ENCODE results near the gene RRAGD. TPM values are rescaled to one million over a fixed set of nuclear protein-coding genes. Genes with fewer than 3 reads are reported as not detected.

The RRAGD gene
- total and polyA plus RNA-seq, 4 donors = 4.7 to 6.7 (median 5.6) TPM

DNA sequence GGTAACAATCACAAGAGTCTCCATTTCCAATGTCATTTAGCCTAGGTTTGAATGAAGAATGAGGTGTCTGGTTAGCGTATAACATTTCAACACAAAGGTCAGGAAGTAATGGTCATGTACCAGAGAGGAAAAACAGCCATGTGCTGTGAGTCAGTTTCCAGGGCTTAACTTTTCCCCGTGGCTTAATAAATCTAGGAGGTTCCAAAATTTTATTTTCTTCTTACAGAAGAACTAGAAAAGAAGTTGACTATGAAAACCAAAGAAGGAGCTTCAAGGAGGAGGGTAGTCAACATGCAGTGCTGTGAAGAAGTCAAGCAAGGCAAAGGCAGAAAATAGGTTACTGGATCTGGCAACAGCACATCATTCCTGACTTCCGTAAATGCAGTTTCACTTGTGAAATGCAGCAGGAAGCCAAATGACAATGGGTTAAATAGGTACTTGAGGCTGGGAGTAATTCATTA lies 88.5 kb downstream of the RRAGD start:
- WGBS = 68% methylated on average over 3 of the region's 3 CpGs
- H3K27ac ChIP-seq (ENCODE audit: low read depth in 1 of 2, low read length in 2 of 2) = no peak overlapping the region
- no peaks in the 10 kb centered on the region for H3K9me3 ChIP-seq (ENCODE audit: control insufficient read depth in 4 of 4, low read length in 3 of 4)
- TF ChIP-seq, protein P1, sequence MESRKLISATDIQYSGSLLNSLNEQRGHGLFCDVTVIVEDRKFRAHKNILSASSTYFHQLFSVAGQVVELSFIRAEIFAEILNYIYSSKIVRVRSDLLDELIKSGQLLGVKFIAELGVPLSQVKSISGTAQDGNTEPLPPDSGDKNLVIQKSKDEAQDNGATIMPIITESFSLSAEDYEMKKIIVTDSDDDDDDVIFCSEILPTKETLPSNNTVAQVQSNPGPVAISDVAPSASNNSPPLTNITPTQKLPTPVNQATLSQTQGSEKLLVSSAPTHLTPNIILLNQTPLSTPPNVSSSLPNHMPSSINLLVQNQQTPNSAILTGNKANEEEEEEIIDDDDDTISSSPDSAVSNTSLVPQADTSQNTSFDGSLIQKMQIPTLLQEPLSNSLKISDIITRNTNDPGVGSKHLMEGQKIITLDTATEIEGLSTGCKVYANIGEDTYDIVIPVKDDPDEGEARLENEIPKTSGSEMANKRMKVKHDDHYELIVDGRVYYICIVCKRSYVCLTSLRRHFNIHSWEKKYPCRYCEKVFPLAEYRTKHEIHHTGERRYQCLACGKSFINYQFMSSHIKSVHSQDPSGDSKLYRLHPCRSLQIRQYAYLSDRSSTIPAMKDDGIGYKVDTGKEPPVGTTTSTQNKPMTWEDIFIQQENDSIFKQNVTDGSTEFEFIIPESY (IDR thresholded peaks at IDR 0.05) = no peak
- TF ChIP-seq, protein P2, sequence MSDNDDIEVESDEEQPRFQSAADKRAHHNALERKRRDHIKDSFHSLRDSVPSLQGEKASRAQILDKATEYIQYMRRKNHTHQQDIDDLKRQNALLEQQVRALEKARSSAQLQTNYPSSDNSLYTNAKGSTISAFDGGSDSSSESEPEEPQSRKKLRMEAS (IDR thresholded peaks at IDR 0.05) = no peak
- TF ChIP-seq NR2F2 (IDR thresholded peaks at IDR 0.05) = no peak
- TF ChIP-seq HNF4G (IDR thresholded peaks at IDR 0.05) = no peak
- no peak for TF ChIP-seq JUND (IDR thresholded peaks at IDR 0.05)
- TF ChIP-seq RXRA (IDR thresholded peaks at IDR 0.05) = no peak
- no peak for TF ChIP-seq YY1 (IDR thresholded peaks at IDR 0.05)
- no peak for TF ChIP-seq SP1 (IDR thresholded peaks at IDR 0.05)
- TF ChIP-seq TAF1 (conservative IDR thresholded peaks at IDR 0.05) = no peak
- TF ChIP-seq EGR1 (IDR thresholded peaks at IDR 0.05; ENCODE audit: low read depth in 2 of 2) = no peak
- TF ChIP-seq, protein P3, sequence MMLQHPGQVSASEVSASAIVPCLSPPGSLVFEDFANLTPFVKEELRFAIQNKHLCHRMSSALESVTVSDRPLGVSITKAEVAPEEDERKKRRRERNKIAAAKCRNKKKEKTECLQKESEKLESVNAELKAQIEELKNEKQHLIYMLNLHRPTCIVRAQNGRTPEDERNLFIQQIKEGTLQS (IDR thresholded peaks at IDR 0.05) = no peak
- no peak for TF ChIP-seq FOXA1 (IDR thresholded peaks at IDR 0.05)
- no peaks in the 10 kb centered on the region for H3K27me3 ChIP-seq (ENCODE audit: control insufficient read depth in 4 of 4, insufficient read depth in 4 of 4, low read length in 3 of 4)
- H3K4me3 ChIP-seq (ENCODE audit: low read depth in 1 of 3, low read length in 3 of 3) = no peak overlapping the region
- H3K9ac ChIP-seq (ENCODE audit: low read depth in 1 of 2, low read length in 2 of 2) = no peak overlapping the region
- DNase-seq (ENCODE audit: low spot score) = no peak
- H3K36me3 ChIP-seq (ENCODE audit: control insufficient read depth in 4 of 4, insufficient read depth in 3 of 4, low read depth in 1 of 4, low read length in 3 of 4) = peaks cover 2 to 19% (median 15%) of the 10 kb centered on the region in 4 donors
- H3K4me1 ChIP-seq (ENCODE audit: control insufficient read depth in 4 of 4, insufficient read depth in 4 of 4, low read length in 3 of 4) = peaks cover 0 to 13% (median 1%) of the 10 kb centered on the region in 4 donors

DNA sequence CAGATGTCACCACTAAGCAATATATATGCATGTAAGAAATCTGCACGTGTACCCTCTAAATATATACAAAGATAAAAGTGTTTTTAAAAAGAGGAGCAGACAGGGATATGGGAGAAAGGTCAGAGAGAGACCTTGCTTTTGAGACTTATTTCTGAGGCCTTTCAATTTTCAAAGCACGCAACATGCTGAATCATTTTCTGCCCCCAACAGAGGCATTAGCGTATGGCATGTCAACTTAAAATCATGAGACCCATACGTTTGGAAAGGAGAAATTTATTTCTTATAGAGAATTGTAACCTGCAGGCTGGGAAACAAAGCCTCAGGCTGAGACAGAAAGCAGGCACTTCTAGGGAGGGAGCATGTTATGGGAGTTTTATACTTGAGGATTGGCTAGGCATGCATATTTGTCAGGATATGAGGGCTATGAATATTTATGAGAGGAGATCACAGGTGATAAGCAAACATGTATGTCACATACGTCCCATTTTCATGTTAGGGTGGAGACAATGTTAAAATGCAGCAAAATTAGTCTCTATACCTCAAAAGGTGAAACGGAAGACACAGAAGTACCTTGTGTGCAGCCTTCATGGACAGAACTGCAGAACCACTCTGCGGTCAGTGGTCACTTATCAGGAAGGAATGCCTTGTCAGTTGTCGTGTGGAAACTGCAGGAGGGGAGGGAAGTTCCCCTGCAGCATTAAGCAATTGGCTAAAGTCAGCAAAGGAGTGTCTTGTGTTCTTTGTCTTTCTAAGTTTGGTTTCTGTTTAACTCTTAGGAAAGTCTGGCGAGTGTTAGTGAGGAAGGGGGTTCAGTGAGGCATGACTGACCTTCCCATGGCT lies 90.7 kb downstream of the RRAGD start:
- no peak for DNase-seq (ENCODE audit: low spot score)
- H3K9me3 ChIP-seq (ENCODE audit: control insufficient read depth in 4 of 4, low read length in 3 of 4) = no peaks in the 10 kb centered on the region
- H3K4me1 ChIP-seq (ENCODE audit: control insufficient read depth in 4 of 4, insufficient read depth in 4 of 4, low read length in 3 of 4) = peaks cover 0 to 13% (median 1%) of the 10 kb centered on the region in 4 donors
- TF ChIP-seq, protein P4, sequence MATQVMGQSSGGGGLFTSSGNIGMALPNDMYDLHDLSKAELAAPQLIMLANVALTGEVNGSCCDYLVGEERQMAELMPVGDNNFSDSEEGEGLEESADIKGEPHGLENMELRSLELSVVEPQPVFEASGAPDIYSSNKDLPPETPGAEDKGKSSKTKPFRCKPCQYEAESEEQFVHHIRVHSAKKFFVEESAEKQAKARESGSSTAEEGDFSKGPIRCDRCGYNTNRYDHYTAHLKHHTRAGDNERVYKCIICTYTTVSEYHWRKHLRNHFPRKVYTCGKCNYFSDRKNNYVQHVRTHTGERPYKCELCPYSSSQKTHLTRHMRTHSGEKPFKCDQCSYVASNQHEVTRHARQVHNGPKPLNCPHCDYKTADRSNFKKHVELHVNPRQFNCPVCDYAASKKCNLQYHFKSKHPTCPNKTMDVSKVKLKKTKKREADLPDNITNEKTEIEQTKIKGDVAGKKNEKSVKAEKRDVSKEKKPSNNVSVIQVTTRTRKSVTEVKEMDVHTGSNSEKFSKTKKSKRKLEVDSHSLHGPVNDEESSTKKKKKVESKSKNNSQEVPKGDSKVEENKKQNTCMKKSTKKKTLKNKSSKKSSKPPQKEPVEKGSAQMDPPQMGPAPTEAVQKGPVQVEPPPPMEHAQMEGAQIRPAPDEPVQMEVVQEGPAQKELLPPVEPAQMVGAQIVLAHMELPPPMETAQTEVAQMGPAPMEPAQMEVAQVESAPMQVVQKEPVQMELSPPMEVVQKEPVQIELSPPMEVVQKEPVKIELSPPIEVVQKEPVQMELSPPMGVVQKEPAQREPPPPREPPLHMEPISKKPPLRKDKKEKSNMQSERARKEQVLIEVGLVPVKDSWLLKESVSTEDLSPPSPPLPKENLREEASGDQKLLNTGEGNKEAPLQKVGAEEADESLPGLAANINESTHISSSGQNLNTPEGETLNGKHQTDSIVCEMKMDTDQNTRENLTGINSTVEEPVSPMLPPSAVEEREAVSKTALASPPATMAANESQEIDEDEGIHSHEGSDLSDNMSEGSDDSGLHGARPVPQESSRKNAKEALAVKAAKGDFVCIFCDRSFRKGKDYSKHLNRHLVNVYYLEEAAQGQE (IDR thresholded peaks at IDR 0.05) = no peak
- TF ChIP-seq, protein P1 (IDR thresholded peaks at IDR 0.05) = no peak
- no peak for TF ChIP-seq GABPA (IDR thresholded peaks at IDR 0.05 in 1 of 2, conservative IDR thresholded peaks at IDR 0.05 in 1 of 2)
- TF ChIP-seq, protein P5, sequence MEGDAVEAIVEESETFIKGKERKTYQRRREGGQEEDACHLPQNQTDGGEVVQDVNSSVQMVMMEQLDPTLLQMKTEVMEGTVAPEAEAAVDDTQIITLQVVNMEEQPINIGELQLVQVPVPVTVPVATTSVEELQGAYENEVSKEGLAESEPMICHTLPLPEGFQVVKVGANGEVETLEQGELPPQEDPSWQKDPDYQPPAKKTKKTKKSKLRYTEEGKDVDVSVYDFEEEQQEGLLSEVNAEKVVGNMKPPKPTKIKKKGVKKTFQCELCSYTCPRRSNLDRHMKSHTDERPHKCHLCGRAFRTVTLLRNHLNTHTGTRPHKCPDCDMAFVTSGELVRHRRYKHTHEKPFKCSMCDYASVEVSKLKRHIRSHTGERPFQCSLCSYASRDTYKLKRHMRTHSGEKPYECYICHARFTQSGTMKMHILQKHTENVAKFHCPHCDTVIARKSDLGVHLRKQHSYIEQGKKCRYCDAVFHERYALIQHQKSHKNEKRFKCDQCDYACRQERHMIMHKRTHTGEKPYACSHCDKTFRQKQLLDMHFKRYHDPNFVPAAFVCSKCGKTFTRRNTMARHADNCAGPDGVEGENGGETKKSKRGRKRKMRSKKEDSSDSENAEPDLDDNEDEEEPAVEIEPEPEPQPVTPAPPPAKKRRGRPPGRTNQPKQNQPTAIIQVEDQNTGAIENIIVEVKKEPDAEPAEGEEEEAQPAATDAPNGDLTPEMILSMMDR (IDR thresholded peaks at IDR 0.05; ENCODE audit: low read depth, low read length, missing input control) = no peak
- no peak for TF ChIP-seq TAF1 (conservative IDR thresholded peaks at IDR 0.05)
- no peak for TF ChIP-seq RAD21 (IDR thresholded peaks at IDR 0.05)
- TF ChIP-seq RXRA (IDR thresholded peaks at IDR 0.05) = no peak
- no peak for TF ChIP-seq YY1 (IDR thresholded peaks at IDR 0.05)
- no peak for TF ChIP-seq FOXA2 (IDR thresholded peaks at IDR 0.05)
- TF ChIP-seq HNF4A (conservative IDR thresholded peaks at IDR 0.05) = no peak
- no peak for TF ChIP-seq SP1 (IDR thresholded peaks at IDR 0.05)
- TF ChIP-seq, protein P2 (IDR thresholded peaks at IDR 0.05) = no peak
- TF ChIP-seq NR2F2 (IDR thresholded peaks at IDR 0.05) = no peak
- TF ChIP-seq FOXA1 (IDR thresholded peaks at IDR 0.05) = no peak
- 76% methylated on average over 9 of the region's 9 CpGs for WGBS
- no peak overlapping the region for H3K4me3 ChIP-seq (ENCODE audit: low read depth in 1 of 3, low read length in 3 of 3)
- peaks cover 0 to 4% (median 4%) of the 10 kb centered on the region in 4 donors for H3K36me3 ChIP-seq (ENCODE audit: control insufficient read depth in 4 of 4, insufficient read depth in 3 of 4, low read depth in 1 of 4, low read length in 3 of 4)
- no peak overlapping the region for H3K9ac ChIP-seq (ENCODE audit: low read depth in 1 of 2, low read length in 2 of 2)
- no peaks in the 10 kb centered on the region for H3K27me3 ChIP-seq (ENCODE audit: control insufficient read depth in 4 of 4, insufficient read depth in 4 of 4, low read length in 3 of 4)
- no peak overlapping the region for H3K27ac ChIP-seq (ENCODE audit: low read depth in 1 of 2, low read length in 2 of 2)

Measured in liver (tissue), 9 donors.